Retinal pigment epithelial cell (primary cell): ENCODE measurements around the gene EGFR.

Experiments
- DNase-seq: peaks from one replicate; pipeline ENCODE4 v3.0.0-alpha.2; 2010; ENCODE audit warnings: low read depth
- H3K4me3 ChIP-seq: 2 replicates; pipeline ENCODE4 v1.5.1; 2011; ENCODE audit warnings: mild to moderate bottlenecking, low read length, control low read depth, moderate library complexity
- CTCF ChIP-seq: conservative IDR thresholded peaks from 2 replicates; pipeline ENCODE4 v1.5.1; 2011; ENCODE audit warnings: low read depth, low read length, control low read depth, inconsistent platforms

Gene EGFR

DNA sequence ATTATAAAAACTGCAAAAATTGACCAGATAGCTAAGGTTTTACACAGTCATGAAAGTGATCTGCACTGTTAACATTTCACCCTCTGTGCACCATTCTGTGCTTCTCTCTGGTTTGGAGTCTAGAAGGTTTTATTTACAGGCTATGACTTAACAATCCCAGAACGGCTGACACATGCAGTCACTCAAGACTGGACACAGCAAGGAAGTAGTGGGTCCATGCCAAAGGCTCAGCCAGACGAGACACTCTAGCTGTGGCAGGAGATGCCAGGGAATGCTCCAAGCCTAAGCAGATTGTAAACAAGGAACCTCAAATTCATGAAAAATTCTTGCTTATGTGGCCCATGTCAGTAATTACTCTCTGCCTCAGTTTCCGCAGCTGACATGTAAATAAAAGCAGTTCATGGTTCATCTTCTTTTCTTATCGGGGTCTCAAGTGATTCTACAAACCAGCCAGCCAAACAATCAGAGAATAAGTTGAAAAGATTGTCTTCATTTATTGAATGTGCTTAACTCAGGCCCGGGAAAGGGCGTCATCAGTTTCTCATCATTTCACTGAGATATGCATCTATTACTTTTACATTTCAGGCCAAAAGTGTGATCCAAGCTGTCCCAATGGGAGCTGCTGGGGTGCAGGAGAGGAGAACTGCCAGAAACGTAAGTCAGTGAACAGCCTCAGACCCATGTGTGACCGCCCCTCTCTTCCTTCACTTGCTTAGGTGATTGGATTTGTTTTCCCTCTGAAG, 132.1 kb downstream of the EGFR start:
- DNase-seq = no peak
- TF ChIP-seq CTCF = no peak
- H3K4me3 ChIP-seq = no peak overlapping the region

- H3K4me3 ChIP-seq = no peak overlapping the region
- no peak for TF ChIP-seq CTCF
- DNase-seq = no peak
Observed at GRCh38 chr7:55152516-55152915, 133.7 kb downstream of the EGFR start.

DNA sequence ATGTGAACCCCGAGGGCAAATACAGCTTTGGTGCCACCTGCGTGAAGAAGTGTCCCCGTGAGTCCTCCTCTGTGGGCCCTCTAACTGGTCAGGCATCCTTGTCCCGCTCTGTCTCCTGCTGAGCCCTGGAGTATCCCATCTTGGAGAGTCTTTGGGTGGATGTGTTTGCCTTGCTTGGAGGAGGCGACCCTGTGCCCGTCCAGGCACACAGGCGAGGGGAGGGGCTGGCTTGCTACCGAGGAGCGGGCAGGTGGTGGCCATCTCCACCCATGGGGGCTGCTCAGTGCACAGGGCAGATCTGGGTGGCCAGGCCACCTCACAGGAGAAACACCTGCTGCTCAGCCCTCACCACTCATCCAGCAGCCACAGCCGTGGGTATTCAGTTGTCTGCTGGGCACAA, 135.3 kb downstream of the EGFR start:
- no peak for TF ChIP-seq CTCF
- H3K4me3 ChIP-seq = no peak overlapping the region
- DNase-seq = no peak

GRCh38 chr7:55155351-55156117, 136.7 kb downstream of the EGFR start:
- DNase-seq = no peak
- TF ChIP-seq CTCF = no peak
- H3K4me3 ChIP-seq = no peak overlapping the region

DNA sequence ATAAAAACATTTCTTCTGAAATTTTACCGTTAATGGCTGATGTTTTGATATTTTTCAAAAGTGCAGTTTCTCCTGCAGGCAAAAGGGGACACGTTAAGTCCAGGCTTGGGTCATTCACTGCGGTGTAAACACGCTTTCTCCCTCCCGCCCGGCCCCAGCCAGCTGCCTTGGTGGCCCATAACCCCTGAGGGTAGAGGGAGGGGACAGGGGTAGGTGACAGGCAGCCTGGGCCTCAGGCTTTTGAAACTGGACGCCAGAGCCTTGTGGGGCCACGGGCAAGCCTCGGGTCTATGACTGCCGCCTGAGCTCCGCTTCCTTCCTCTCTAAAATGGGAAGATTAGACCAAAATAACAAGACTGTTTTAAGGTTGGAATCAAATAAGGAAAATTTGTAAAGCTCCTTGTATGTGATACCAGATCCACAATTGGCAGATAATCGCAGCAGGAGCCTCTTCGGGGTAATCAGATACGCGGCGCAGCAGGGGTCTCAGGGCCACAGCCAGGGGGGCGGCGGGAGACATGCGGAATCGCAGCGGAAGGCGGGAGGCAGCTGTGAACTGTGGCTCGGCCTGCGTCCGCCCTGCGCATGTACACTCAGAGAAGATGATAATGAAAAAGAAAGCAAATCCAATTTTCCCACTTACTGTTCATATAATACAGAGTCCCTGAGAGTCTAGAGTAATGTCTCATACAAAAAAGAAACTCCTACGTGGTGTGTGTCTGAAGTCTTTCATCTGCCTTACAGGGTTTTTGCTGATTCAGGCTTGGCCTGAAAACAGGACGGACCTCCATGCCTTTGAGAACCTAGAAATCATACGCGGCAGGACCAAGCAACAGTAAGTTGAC, 138.3 kb downstream of the EGFR start:
- H3K4me3 ChIP-seq = no peak overlapping the region
- no peak for DNase-seq
- TF ChIP-seq CTCF = no peak

DNA sequence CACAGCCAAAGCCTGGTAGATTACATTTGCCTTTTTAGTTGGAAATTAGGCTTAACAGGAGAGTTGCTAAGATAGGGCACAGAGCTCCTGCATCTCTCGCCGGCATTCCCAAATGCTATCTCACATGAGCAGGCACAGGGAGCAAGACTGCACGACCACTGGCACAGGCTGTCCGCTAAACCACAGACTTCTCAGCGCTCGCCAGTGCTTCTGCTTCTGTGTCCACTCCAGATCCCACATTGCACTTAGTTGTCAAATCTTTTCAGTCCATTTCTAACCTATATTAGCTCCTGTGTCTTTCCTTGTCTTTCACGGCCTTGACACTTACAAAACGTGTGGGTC, 138.9 kb downstream of the EGFR start:
- DNase-seq = no peak
- H3K4me3 ChIP-seq = no peak overlapping the region
- TF ChIP-seq CTCF = no peak
